SJCRH30 (cell line): Measurements from ENCODE around the gene ESPN. TPM values are rescaled to one million over a fixed set of nuclear protein-coding genes. Genes with fewer than 3 reads are reported as not detected.
A peak's percentile ranks its signal among the peaks of the same experiment; 100 is the strongest.

Experiments used
- DNase-seq, 2 experiments: peaks; one replicate each; pipeline ENCODE4 v3.0.0-alpha.2; 2015 to 2020
- H3K27ac ChIP-seq: fragments of 250-450 bp; sonication (Bioruptor Pico); 2 replicates; pipeline ENCODE4 v1.5.1; 2020; ENCODE audit warnings: mild to moderate bottlenecking, moderate library complexity
- H3K27me3 ChIP-seq: fragments of 250-450 bp; sonication (Bioruptor Pico); 2 replicates; pipeline ENCODE4 v1.5.1; 2020; ENCODE audit warnings: mild to moderate bottlenecking, moderate library complexity
- H3K36me3 ChIP-seq: fragments of 250-450 bp; sonication (Bioruptor Pico); 2 replicates; pipeline ENCODE4 v1.5.1; 2020; ENCODE audit warnings: mild to moderate bottlenecking, moderate library complexity
- H3K4me1 ChIP-seq: fragments of 250-450 bp; sonication (Bioruptor Pico); 2 replicates; pipeline ENCODE4 v1.5.1; 2020; ENCODE audit warnings: mild to moderate bottlenecking, moderate library complexity
- H3K4me3 ChIP-seq: fragments of 250-450 bp; sonication (Bioruptor Pico); 2 replicates; pipeline ENCODE4 v1.5.1; 2020; ENCODE audit warnings: mild to moderate bottlenecking, moderate library complexity
- H3K9me3 ChIP-seq: fragments of 250-450 bp; sonication (Bioruptor Pico); replicated peaks from 2 replicates; pipeline ENCODE4 v1.5.1; 2020; ENCODE audit warnings: mild to moderate bottlenecking, moderate library complexity
- total RNA-seq: library from RNA; depleted of rRNA; stranded (reverse); fragments of >200 nt; shearing (Covaris generic); gene quantifications from 2 replicates; pipeline ENCODE4 v1.2.3, GENCODE V29; 2014

Gene ESPN
- total RNA-seq, 1 experiment from 2014 or later, result 0.55 TPM

- Histone ChIP-seq H3K4me3 (no peak overlapping the region), H3K9me3 (no peaks in the 10 kb centered on the region), H3K27ac (no peak overlapping the region), H3K4me1 (no peaks in the 10 kb centered on the region), H3K36me3 (no peaks in the 10 kb centered on the region), H3K27me3 (no peaks in the 10 kb centered on the region)
- no peak for DNase-seq
Observed at GRCh38 chr1:6467744-6468688, 43.4 kb downstream of the ESPN start.

GRCh38 chr1:6468729-6469461 lies 44.3 kb downstream of the ESPN start:
- no peak overlapping the region for H3K4me3 ChIP-seq
- no peaks in the 10 kb centered on the region for H3K9me3 ChIP-seq
- no peaks in the 10 kb centered on the region for H3K36me3 ChIP-seq
- H3K27ac ChIP-seq, result no peak overlapping the region
- DNase-seq, result no peak
- no peaks in the 10 kb centered on the region for H3K27me3 ChIP-seq
- no peaks in the 10 kb centered on the region for H3K4me1 ChIP-seq

GRCh38 chr1:6470132-6471085 lies 45.8 kb downstream of the ESPN start:
- H3K9me3 ChIP-seq, result no peaks in the 10 kb centered on the region
- no peak overlapping the region for H3K4me3 ChIP-seq
- DNase-seq, result no peak
- no peaks in the 10 kb centered on the region for H3K27me3 ChIP-seq
- no peak overlapping the region for H3K27ac ChIP-seq
- H3K36me3 ChIP-seq, result no peaks in the 10 kb centered on the region
- H3K4me1 ChIP-seq, result no peaks in the 10 kb centered on the region

GRCh38 chr1:6471086-6471969 lies 46.8 kb downstream of the ESPN start:
- H3K36me3 ChIP-seq, result no peaks in the 10 kb centered on the region
- no peak for DNase-seq
- no peak overlapping the region for H3K27ac ChIP-seq
- H3K4me3 ChIP-seq, result no peak overlapping the region
- no peaks in the 10 kb centered on the region for H3K4me1 ChIP-seq
- no peaks in the 10 kb centered on the region for H3K9me3 ChIP-seq
- H3K27me3 ChIP-seq, result no peaks in the 10 kb centered on the region

GRCh38 chr1:6471970-6472368 lies 47.4 kb downstream of the ESPN start:
- H3K27me3 ChIP-seq, result no peaks in the 10 kb centered on the region
- no peak overlapping the region for H3K27ac ChIP-seq
- H3K9me3 ChIP-seq, result no peaks in the 10 kb centered on the region
- no peaks in the 10 kb centered on the region for H3K4me1 ChIP-seq
- no peak for DNase-seq
- H3K36me3 ChIP-seq, result no peaks in the 10 kb centered on the region
- H3K4me3 ChIP-seq, result no peak overlapping the region

GRCh38 chr1:6472391-6472790 lies 47.8 kb downstream of the ESPN start:
- Histone ChIP-seq H3K36me3 (no peaks in the 10 kb centered on the region), H3K4me3 (no peak overlapping the region), H3K4me1 (no peaks in the 10 kb centered on the region), H3K27me3 (no peaks in the 10 kb centered on the region), H3K9me3 (no peaks in the 10 kb centered on the region), H3K27ac (no peak overlapping the region)
- no peak for DNase-seq

GRCh38 chr1:6473156-6473555 lies 48.6 kb downstream of the ESPN start:
- H3K27ac ChIP-seq, result no peak overlapping the region
- no peaks in the 10 kb centered on the region for H3K4me1 ChIP-seq
- no peak for DNase-seq
- H3K4me3 ChIP-seq, result no peak overlapping the region
- no peaks in the 10 kb centered on the region for H3K9me3 ChIP-seq
- H3K27me3 ChIP-seq, result no peaks in the 10 kb centered on the region
- no peaks in the 10 kb centered on the region for H3K36me3 ChIP-seq

GRCh38 chr1:6473974-6474814 lies 49.6 kb downstream of the ESPN start:
- H3K4me1 ChIP-seq, result no peaks in the 10 kb centered on the region
- no peaks in the 10 kb centered on the region for H3K9me3 ChIP-seq
- H3K4me3 ChIP-seq, result no peak overlapping the region
- no peaks in the 10 kb centered on the region for H3K36me3 ChIP-seq
- no peak overlapping the region for H3K27ac ChIP-seq
- DNase-seq, result no peak
- no peaks in the 10 kb centered on the region for H3K27me3 ChIP-seq

- H3K36me3 ChIP-seq, result no peaks in the 10 kb centered on the region
- H3K9me3 ChIP-seq, result no peaks in the 10 kb centered on the region
- H3K4me3 ChIP-seq, result no peak overlapping the region
- no peak for DNase-seq
- H3K4me1 ChIP-seq, result no peaks in the 10 kb centered on the region
- H3K27ac ChIP-seq, result no peak overlapping the region
- H3K27me3 ChIP-seq, result no peaks in the 10 kb centered on the region
Observed at GRCh38 chr1:6474815-6475282, 50.3 kb downstream of the ESPN start.

GRCh38 chr1:6475381-6476133 lies 51.0 kb downstream of the ESPN start:
- peak; percentile 61 to 74 for DNase-seq
- Histone ChIP-seq H3K27ac (no peak overlapping the region), H3K4me3 (no peak overlapping the region), H3K9me3 (no peaks in the 10 kb centered on the region), H3K36me3 (no peaks in the 10 kb centered on the region), H3K27me3 (no peaks in the 10 kb centered on the region), H3K4me1 (no peaks in the 10 kb centered on the region)

GRCh38 chr1:6476483-6476882 lies 51.9 kb downstream of the ESPN start:
- Histone ChIP-seq H3K4me3 (no peak overlapping the region), H3K9me3 (no peaks in the 10 kb centered on the region), H3K27me3 (no peaks in the 10 kb centered on the region), H3K36me3 (no peaks in the 10 kb centered on the region), H3K27ac (no peak overlapping the region), H3K4me1 (no peaks in the 10 kb centered on the region)
- no peak for DNase-seq

- Histone ChIP-seq H3K27me3 (no peaks in the 10 kb centered on the region), H3K9me3 (no peaks in the 10 kb centered on the region), H3K27ac (no peak overlapping the region), H3K36me3 (no peaks in the 10 kb centered on the region), H3K4me1 (no peaks in the 10 kb centered on the region), H3K4me3 (no peak overlapping the region)
- no peak for DNase-seq
Observed at GRCh38 chr1:6477039-6477820, 52.7 kb downstream of the ESPN start.
